Osteocyte (in vitro differentiated cells): ENCODE measurements around the gene CHRNA5. TPM values are rescaled to one million over a fixed set of nuclear protein-coding genes. Genes with fewer than 3 reads are reported as not detected.

Source experiments
- DNase-seq: peaks from one replicate; pipeline ENCODE4 v3.0.0; 2021; ENCODE audit warnings: mixed read lengths; ENCODE audit not compliant: unreplicated experiment; ENCODE audit errors: extremely low spot score
- H3K27ac Mint-ChIP-seq: one replicate; pipeline ENCODE4 v1.8.0; 2021; ENCODE audit warnings: mild to moderate bottlenecking, mixed read lengths; ENCODE audit not compliant: unreplicated experiment
- H3K27me3 Mint-ChIP-seq: one replicate; pipeline ENCODE4 v1.8.0; 2021; ENCODE audit warnings: mixed read lengths; ENCODE audit not compliant: unreplicated experiment
- H3K36me3 Mint-ChIP-seq: one replicate; pipeline ENCODE4 v1.8.0; 2021; ENCODE audit warnings: mixed read lengths; ENCODE audit not compliant: unreplicated experiment
- H3K4me1 Mint-ChIP-seq: one replicate; pipeline ENCODE4 v1.8.0; 2021; ENCODE audit warnings: mixed read lengths; ENCODE audit not compliant: unreplicated experiment
- H3K4me3 Mint-ChIP-seq: one replicate; pipeline ENCODE4 v1.8.0; 2021; ENCODE audit warnings: mild to moderate bottlenecking, moderate library complexity, mixed read lengths; ENCODE audit not compliant: unreplicated experiment
- H3K9me3 Mint-ChIP-seq: one replicate; pipeline ENCODE4 v1.8.0; 2021; ENCODE audit warnings: mixed read lengths; ENCODE audit not compliant: unreplicated experiment
- total RNA-seq: library from RNA; stranded (reverse); gene quantifications from 2 replicates; pipeline ENCODE4 v1.2.1, GENCODE V29; 2021
- TF ChIP-seq, protein P1 (sequence below): fragments of 200-600 bp; sonication (generic); IDR thresholded peaks from 2 replicates; pipeline ENCODE4 v1.5.0; 2021; ENCODE audit warnings: antibody characterized with exemption, mild to moderate bottlenecking, moderate library complexity

Gene CHRNA5
- total RNA-seq, 1 donor from 2014 or later, result 1.1 TPM

DNA sequence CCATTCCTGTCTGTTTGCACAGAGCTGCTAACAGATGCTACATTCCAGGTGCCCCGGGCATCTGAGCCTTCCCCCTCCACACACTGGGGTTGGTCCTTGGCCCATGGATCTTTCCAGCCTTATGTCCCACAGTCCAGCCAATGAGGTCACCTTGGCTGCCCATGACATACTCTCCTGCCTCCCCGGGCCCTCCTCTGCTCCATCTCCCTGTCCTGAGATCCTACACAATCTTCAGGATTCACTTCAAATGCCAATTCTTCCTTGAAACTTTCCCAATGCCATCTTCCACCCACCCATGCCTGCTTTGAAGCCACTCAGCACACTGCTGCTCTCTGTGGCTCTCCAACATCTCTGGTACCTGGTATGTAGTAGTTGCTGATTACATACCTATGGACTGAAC, 51.2 kb downstream of the CHRNA5 start:
- no peaks in the 10 kb centered on the region for H3K36me3 Mint-ChIP-seq
- no peak overlapping the region for H3K27ac Mint-ChIP-seq
- peaks cover 14% of the 10 kb centered on the region for H3K4me1 Mint-ChIP-seq
- H3K4me3 Mint-ChIP-seq, result no peak overlapping the region
- peak; percentile 51 for DNase-seq
- TF ChIP-seq, protein P1, sequence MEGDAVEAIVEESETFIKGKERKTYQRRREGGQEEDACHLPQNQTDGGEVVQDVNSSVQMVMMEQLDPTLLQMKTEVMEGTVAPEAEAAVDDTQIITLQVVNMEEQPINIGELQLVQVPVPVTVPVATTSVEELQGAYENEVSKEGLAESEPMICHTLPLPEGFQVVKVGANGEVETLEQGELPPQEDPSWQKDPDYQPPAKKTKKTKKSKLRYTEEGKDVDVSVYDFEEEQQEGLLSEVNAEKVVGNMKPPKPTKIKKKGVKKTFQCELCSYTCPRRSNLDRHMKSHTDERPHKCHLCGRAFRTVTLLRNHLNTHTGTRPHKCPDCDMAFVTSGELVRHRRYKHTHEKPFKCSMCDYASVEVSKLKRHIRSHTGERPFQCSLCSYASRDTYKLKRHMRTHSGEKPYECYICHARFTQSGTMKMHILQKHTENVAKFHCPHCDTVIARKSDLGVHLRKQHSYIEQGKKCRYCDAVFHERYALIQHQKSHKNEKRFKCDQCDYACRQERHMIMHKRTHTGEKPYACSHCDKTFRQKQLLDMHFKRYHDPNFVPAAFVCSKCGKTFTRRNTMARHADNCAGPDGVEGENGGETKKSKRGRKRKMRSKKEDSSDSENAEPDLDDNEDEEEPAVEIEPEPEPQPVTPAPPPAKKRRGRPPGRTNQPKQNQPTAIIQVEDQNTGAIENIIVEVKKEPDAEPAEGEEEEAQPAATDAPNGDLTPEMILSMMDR, result no peak
- H3K9me3 Mint-ChIP-seq, result no peaks in the 10 kb centered on the region
- peaks cover 33% of the 10 kb centered on the region for H3K27me3 Mint-ChIP-seq

DNA sequence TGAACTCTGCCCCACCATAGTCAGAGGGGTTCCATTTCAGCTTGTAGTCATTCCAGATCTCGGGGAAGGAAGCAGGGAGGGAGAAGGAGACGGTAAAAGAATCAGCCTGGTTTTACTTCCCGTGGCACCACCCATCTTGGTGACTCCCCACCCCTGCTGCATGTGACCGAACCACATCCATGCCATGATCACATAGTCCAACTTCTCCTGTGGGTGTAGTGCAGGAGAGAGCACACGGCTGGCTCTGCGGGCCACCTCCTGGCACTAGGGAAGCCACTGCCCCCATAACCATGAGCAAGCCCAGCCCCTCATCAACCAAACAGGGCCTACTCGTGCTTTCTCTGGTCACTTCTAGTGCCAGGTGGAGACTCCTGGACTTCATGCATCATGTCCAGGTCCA, 51.8 kb downstream of the CHRNA5 start:
- H3K4me1 Mint-ChIP-seq, result peaks cover 14% of the 10 kb centered on the region
- no peak overlapping the region for H3K27ac Mint-ChIP-seq
- H3K9me3 Mint-ChIP-seq, result no peaks in the 10 kb centered on the region
- DNase-seq, result peak; percentile 67
- no peaks in the 10 kb centered on the region for H3K36me3 Mint-ChIP-seq
- H3K4me3 Mint-ChIP-seq, result no peak overlapping the region
- peaks cover 38% of the 10 kb centered on the region for H3K27me3 Mint-ChIP-seq
- TF ChIP-seq, protein P1, result no peak

DNA sequence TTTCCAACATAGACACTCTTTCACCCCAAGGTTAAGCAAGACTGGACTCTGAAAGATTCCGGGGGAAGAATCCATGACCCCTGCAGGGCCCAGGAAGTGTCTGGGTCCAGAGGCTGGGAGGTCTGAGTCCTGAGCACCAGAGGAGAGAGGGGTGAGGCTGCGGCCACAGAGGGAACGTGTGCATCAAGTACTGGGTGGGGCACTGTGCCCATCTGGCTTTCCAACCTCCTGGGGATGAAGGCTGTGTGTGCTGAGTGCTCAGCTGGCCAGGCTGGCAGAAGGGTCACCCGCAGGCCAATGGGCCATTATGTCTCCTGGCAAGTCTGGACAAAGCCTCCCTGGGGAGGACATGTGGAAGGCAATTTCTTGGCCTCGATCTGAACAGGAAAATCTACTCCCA, 52.2 kb downstream of the CHRNA5 start:
- Mint-ChIP-seq H3K36me3 (no peaks in the 10 kb centered on the region), H3K9me3 (no peaks in the 10 kb centered on the region), H3K27me3 (peaks cover 43% of the 10 kb centered on the region), H3K27ac (no peak overlapping the region), H3K4me1 (peaks cover 14% of the 10 kb centered on the region), H3K4me3 (no peak overlapping the region)
- TF ChIP-seq, protein P1, result no peak
- peak; percentile 57 for DNase-seq

DNA sequence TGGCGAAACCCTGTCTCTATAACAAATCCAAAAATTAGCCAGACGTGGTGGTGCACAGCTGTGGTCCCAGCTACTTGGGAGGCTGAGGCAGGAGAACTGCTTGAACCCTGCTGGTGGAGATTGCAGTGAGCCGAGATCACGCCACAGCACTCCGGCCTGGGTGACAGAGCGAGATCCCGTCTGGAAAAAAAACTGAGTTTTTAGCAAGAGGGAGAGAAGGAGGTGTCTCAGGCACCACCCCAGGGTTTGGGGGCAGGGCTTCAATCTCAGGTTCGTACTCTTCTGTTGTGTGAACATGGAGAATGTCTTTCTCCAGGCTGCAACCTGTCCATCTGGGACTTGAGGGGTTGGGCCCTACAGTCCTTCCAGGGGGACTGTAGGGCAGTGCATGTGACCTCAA, 52.7 kb downstream of the CHRNA5 start:
- Mint-ChIP-seq H3K27ac (no peak overlapping the region), H3K4me3 (no peak overlapping the region), H3K27me3 (peaks cover 48% of the 10 kb centered on the region), H3K36me3 (no peaks in the 10 kb centered on the region), H3K9me3 (no peaks in the 10 kb centered on the region), H3K4me1 (peaks cover 14% of the 10 kb centered on the region)
- peak; percentile 65 for DNase-seq
- TF ChIP-seq, protein P1, result no peak

DNA sequence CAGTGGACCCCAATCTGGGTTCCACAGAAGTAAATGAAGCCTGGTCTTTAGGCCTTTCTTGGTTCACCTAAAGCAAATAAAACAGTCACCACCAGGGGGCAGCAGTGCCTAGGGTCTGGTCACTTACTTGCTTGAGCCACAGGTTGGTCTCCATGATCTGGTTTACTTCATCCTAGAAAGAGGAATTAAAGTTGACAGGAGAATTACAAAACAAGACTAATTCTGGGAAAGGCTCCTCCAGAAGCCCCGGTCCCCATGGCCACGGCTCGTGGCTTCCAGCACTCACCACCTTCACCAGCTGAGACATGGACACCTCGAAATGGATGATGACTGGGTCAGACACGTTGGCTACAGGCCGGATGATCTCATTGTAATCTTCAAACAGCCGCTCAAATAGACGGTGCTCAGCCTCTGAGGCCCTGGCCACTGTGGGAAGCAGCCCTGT, 53.2 kb downstream of the CHRNA5 start:
- peaks cover 53% of the 10 kb centered on the region for H3K27me3 Mint-ChIP-seq
- DNase-seq, result peak; percentile 94
- H3K27ac Mint-ChIP-seq, result no peak overlapping the region
- TF ChIP-seq, protein P1, result peak; percentile 90
- H3K4me1 Mint-ChIP-seq, result peaks cover 14% of the 10 kb centered on the region
- no peaks in the 10 kb centered on the region for H3K9me3 Mint-ChIP-seq
- H3K36me3 Mint-ChIP-seq, result no peaks in the 10 kb centered on the region
- peak overlapping the region; percentile 38 for H3K4me3 Mint-ChIP-seq
